ENCODE measurements around the gene KLF7. TPM values are rescaled to one million over a fixed set of nuclear protein-coding genes. Genes with fewer than 3 reads are reported as not detected.
A peak's percentile ranks its signal among the peaks of the same experiment; 100 is the strongest.

The KLF7 gene
- polyA plus RNA-seq, 3 donors: 23.2 to 26.0 (median 24.5) TPM

- DNase-seq (ENCODE audit: extremely low read depth in 1 of 11, low read depth in 9 of 11, low spot score in 4 of 11): no peak
These were observed 79.6 kb downstream of the KLF7 start for GRCh38 chr2:207086136-207086535.

- no peak for DNase-seq (ENCODE audit: extremely low read depth in 1 of 11, low read depth in 9 of 11, low spot score in 4 of 11)
These were observed 80.6 kb downstream of the KLF7 start for GRCh38 chr2:207085110-207085509.

- DNase-seq (ENCODE audit: extremely low read depth in 1 of 11, low read depth in 9 of 11, low spot score in 4 of 11): no peak
These were observed 82.2 kb downstream of the KLF7 start for GRCh38 chr2:207083361-207084110.

DNA sequence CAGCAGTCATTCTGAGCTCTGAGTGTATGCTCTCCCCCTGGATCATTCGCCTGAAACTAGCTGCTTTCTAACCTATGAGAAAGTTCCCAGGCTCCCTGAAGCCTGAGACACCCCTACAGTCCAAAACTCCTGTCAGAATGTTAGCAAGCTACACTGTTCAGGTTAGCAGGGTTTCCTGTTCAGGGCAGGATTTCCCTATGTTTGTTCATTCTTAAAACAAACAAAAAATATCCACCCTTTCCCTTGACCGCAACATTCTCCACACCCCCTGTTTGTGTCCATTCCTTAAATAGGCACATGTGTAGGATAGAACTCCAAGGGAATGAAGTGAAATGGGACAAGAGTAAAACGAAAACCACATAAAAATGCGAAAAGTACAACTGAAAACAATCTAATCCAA is 83.1 kb downstream of the KLF7 start:
- DNase-seq (ENCODE audit: extremely low read depth in 1 of 11, low read depth in 9 of 11, low spot score in 4 of 11): no peak

GRCh38 chr2:207078186-207078798 is 87.5 kb downstream of the KLF7 start:
- DNase-seq (ENCODE audit: extremely low read depth in 1 of 11, low read depth in 9 of 11, low spot score in 4 of 11): no peak

GRCh38 chr2:207077266-207077665 is 88.5 kb downstream of the KLF7 start:
- no peak for DNase-seq (ENCODE audit: extremely low read depth in 1 of 11, low read depth in 9 of 11, low spot score in 4 of 11)

DNA sequence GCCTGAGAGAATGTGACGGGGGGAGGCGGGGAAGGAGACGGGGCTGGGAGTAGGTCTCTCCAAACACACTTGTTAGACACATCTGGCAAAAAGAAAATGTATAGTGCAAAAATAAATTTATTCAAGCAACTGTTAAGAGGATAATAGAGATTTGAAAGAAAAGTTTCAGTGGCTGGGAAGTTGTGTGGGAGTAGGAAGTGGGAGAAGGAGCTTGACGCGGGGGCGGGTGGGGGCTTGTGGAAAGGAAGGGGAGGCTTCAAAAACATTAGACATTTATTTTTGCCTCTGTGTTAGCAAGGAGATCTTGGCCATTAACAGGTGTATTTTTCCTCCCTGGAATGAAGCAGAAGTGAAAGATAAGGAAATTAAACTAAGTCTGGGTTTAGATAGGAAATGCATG is 90.3 kb downstream of the KLF7 start:
- DNase-seq (ENCODE audit: extremely low read depth in 1 of 11, low read depth in 9 of 11, low spot score in 4 of 11): no peak

DNA sequence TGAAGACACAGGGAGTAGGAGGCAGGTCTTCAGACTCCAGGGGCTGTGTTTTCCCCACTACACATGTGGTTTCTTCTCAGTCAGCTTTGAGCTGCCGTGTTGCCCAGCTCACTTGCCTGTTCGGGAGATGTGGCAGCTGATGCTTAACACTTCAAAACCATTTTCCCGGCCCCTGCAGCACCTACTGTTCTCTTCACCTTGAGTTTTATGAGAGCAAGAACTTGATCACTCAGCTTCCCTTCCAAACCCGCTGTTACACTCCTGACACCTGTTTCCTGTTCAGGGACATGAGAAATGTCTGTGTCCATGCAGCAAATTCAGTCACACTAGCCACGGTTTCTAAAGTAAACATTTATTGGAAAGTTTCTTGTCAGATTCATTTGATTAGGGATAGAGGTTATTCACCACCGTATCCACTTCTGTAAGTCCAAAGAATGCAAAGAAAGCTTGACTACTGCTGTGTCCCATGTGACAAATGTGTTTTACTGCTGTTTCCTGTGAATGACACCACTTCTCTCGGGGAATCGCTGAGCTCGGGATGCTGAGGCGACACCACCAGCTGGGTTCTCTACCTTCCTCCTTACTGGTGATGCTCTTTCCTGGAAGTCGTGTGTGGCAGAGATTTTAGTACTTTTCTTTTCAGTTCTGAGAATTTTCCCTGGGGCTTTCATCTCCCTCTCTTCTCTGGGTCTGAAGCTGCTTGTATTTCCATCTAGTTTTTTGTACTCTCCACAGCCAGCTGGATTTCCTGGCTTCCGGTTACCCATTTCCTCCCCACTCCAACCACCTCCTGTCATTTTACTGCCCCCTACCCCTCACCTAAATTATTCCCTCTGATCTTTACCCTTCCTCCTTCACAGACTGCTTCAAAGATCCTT is 91.7 kb downstream of the KLF7 start:
- peak in 5 of 11 donors; percentile 19 to 30 (median 20) for DNase-seq (ENCODE audit: extremely low read depth in 1 of 11, low read depth in 9 of 11, low spot score in 4 of 11)

DNA sequence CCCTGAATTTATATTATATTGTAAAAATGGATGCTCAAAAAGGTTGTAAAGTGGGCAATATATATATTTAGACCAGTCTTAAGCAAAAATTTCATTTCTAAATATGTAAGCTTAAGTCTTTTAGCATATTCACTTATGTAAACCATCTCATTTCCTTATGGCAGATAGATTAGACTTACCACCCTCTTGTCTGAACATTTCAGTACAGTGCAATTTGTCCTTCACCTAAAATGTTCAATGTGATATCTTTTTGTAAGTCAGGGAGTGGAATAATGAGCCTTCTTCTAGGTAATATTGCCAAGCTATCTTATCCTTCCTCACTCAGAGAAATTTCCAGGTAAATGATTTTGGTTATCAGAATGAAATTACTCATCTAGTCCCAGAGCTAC is 92.3 kb downstream of the KLF7 start:
- no peak for DNase-seq (ENCODE audit: extremely low read depth in 1 of 11, low read depth in 9 of 11, low spot score in 4 of 11)

DNA sequence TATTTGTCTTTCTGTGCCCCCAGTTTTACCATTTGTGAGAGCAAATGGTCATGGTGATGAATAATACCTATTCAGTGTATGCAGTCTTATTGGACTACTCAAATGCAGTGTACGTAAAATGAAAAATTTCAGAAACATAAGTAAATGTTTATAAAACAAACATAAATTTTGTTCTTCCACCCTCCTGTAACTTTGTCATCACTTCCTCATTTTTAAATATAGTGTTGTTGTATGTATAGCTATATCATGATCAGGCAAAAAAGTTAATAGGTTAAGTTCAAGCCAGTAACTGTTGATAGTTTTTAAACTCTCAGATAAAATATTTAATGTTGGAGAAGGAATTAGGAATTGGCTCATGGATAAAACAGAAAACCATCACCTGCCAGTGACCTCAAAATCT is 93.2 kb downstream of the KLF7 start:
- DNase-seq (ENCODE audit: extremely low read depth in 1 of 11, low read depth in 9 of 11, low spot score in 4 of 11): no peak

GRCh38 chr2:207071820-207072219 is 93.9 kb downstream of the KLF7 start:
- no peak for DNase-seq (ENCODE audit: extremely low read depth in 1 of 11, low read depth in 9 of 11, low spot score in 4 of 11)

DNA sequence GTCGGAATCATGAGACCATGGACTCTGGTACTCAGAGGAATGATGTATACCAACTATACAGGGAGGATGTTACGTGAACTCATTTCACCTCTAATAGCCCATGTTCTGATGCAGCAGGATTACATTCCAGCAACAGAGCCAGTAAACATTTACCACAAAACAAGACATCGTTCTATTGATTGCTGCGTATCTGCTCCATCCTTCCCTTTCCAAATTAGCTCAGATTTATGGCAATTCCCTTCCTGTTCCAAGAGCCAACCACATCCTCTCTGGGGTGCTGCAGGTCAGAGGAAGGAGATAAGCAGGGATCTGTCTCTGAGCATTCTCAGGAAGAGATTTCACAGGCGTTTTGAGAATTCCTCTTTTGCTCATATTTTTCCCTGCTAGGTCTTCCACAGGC is 98.3 kb downstream of the KLF7 start:
- peak in 3 of 11 donors; percentile 23 to 41 (median 30) for DNase-seq (ENCODE audit: extremely low read depth in 1 of 11, low read depth in 9 of 11, low spot score in 4 of 11)

- DNase-seq (ENCODE audit: extremely low read depth in 1 of 11, low read depth in 9 of 11, low spot score in 4 of 11): no peak
These were observed 98.8 kb downstream of the KLF7 start for GRCh38 chr2:207066791-207067460.

- no peak for DNase-seq (ENCODE audit: extremely low read depth in 1 of 11, low read depth in 9 of 11, low spot score in 4 of 11)
These were observed 99.6 kb downstream of the KLF7 start for GRCh38 chr2:207066166-207066565.

DNA sequence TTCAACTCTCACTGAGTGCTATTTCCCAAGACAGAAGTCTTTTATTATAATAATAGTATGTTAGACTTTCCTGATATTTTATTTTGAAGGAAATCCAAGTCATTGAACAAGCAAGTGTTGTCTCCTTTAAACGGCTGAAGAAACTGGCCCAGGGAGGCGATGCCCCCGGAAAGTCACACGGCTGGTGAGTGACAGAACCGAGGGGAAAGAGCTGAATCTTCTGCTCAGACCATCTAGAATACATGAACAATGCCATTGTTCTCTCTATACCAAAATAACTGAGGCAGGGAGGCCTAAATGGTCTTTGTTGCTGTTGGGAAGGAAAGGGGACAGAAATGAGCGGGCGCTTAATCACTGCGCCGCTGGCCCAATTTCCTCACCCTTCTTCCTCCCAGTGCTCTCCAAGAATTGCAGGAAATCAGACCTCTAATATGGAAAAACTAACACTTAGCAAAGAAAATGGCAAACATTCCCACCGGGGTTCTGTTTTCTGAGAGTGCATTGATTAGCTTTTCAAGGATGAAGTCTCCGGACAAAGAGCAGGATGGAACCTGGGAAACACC is 101.5 kb downstream of the KLF7 start:
- DNase-seq (ENCODE audit: extremely low read depth in 1 of 11, low read depth in 9 of 11, low spot score in 4 of 11): no peak

GRCh38 chr2:207061181-207061580 is 104.6 kb downstream of the KLF7 start:
- no peak for DNase-seq (ENCODE audit: extremely low read depth in 1 of 11, low read depth in 9 of 11, low spot score in 4 of 11)

DNA sequence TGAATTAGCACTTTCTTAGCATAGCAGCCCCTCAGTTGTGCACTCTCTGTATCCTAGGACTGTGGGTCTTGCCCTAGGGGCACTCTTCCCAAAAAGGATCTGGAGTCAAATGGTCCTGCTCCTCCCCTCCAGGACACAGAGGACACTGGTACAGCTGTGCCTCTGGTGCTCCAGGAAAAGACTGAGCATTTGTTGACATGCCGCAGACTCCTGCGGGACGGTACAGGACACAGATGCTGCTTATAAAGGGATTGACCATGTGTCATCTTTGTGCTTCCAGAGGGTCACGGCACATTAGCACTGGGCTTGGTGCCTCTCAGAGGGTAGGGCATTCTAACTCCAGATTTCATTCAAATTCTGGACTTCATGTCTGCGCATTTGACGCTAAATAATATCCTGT is 110.5 kb downstream of the KLF7 start:
- DNase-seq (ENCODE audit: extremely low read depth in 1 of 11, low read depth in 9 of 11, low spot score in 4 of 11): no peak

DNA sequence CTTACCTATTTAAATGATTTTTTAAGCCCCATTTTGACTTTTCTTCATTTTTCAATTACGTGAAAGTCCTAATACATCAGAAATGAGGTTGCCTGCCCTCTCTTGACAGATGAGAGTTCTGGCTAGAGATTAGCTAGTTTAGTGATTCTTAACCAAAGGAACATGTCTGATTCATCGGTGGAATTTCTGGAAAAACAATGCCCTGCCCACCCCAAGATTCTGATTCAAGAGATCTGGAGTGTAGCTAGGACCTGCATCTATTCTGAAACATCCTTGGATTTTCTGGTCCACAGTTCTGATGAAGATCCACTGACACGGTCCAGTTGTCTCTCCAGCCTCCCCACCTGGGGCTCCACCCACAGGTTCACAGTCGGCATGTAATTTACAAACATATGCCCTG is 111.2 kb downstream of the KLF7 start:
- no peak for DNase-seq (ENCODE audit: extremely low read depth in 1 of 11, low read depth in 9 of 11, low spot score in 4 of 11)

DNA sequence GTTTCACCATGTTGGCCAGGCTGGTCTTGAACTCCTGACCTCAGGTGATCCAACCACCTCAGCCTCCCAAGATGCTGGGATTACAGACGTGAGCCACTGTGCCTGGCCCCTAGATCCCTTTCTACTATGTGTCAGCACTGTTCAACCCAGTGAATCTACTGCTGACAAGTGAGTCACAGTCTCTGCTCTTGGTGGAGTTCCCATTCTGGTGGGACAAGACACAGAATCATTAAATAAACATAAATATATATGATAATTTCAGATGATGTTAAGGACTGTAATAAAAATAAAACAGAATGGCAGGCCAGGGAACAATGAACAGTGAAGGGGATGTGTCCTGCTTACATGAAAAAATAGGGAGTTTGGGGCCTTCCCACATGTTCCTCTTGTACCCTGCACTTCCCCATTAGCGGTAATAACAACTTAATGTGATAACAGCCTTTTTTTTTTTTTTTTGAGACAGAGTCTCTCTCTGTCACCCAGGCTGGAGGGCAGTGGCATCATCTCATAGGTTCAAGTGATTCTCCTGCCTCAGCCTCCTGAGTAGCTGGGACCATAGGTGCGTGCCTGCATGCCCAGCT is 114.3 kb downstream of the KLF7 start:
- DNase-seq (ENCODE audit: extremely low read depth in 1 of 11, low read depth in 9 of 11, low spot score in 4 of 11): no peak

Measured in renal cortex interstitium (tissue), 11 donors.